ENCODE measurements around the gene GABRD.

The GABRD gene

GRCh38 chr1:2072109-2072806 lies 53.1 kb downstream of the GABRD start:
- no peak for FAIRE-seq
- no peak for DNase-seq (ENCODE audit: insufficient read length, low spot score)

- FAIRE-seq, result no peak
Observed at GRCh38 chr1:2072891-2073290, 53.7 kb downstream of the GABRD start.

DNA sequence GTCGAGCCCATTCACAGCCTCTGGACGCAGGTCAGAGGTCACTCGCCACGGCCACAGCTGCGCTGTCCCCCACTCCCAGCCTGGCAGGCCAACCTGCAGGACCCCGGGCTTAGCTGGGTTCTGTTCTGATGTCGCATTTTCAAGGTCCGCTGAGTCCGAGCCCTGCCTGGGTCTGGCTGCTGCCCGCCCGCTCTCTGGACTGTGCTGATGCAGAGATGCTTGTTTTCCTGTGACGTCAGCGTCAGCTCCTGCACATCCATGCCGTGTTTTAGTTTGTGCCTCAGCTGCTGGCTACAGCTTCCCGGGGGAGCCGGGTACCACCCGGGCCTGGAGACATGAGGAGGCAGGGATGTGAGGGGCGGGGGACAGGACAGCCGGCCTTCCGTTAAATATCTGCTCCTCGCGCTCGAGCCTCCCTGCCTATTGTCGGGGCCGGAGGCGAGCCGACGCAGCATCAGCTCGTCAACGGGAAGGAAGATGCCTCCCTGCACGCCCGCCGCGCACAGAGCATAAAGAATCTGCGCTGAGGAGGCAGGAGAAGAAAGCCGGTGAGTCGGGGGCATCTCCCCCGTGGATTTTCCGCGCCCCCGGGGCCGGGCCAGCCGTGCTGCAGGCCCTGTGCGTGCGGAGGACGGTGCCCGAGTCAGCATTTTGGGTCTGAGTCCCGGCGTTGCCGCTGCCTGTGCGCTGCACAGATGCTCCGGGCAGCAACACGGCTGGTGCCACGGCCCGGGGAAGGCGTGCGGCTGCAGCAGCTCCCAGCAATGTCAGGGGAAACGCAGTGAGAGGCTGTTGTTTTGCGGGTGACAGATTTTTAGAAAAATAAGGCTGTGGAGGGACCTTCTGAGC lies 54.5 kb downstream of the GABRD start:
- DNase-seq (ENCODE audit: insufficient read length, low spot score), result no peak
- FAIRE-seq, result no peak

More at GRCh38 chr1:2072891-2073290, 53.7 kb downstream of the GABRD start:
- no peak for DNase-seq (ENCODE audit: insufficient read length, low spot score)

GRCh38 chr1:2074396-2074795 lies 55.3 kb downstream of the GABRD start:
- FAIRE-seq, result no peak

DNA sequence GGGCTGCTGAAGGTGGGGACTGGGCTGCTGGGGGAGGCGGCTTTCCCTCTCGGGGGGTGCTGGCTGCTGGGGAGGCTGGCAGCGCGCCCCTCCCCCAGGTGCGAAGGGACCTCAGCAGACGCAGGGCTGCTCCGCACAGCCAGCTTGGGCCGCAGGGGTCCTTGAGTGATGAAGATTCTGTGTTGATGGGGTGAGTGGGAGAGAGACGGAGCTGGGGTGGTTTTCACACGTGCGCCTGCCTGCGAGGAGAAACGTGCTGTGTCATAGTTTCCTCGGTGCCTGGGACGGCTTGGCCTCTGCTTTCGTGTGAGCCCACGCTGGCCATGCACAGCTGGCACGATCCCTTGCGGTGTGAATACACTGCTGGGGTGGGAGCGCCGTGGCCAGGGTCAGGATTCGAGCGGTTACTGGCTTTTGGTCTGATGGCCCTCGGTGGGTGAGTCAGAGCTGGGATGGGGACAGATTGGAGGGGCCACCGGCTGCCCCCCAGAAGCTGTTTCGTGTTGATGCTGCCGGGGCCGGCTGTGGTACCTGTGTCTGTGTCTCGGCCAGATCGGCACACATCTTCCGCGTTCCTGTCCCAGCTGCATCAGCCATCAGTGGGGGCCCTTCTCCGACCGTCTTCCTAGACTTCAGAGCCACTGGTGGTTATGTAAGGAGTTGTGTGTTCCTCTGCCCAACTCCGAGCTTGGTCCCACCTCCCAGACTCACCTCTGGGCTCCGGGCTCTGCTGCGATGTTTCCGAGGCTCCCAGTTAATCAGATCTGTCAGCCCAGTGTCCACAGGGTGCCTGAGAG lies 56.0 kb downstream of the GABRD start:
- DNase-seq (ENCODE audit: insufficient read length, low spot score) (no peak), FAIRE-seq (no peak)

More at GRCh38 chr1:2074396-2074795, 55.3 kb downstream of the GABRD start:
- DNase-seq (ENCODE audit: insufficient read length, low spot score), result no peak

- no peak for FAIRE-seq
- DNase-seq (ENCODE audit: insufficient read length, low spot score), result no peak
Observed at GRCh38 chr1:2076826-2077225, 57.7 kb downstream of the GABRD start.

DNA sequence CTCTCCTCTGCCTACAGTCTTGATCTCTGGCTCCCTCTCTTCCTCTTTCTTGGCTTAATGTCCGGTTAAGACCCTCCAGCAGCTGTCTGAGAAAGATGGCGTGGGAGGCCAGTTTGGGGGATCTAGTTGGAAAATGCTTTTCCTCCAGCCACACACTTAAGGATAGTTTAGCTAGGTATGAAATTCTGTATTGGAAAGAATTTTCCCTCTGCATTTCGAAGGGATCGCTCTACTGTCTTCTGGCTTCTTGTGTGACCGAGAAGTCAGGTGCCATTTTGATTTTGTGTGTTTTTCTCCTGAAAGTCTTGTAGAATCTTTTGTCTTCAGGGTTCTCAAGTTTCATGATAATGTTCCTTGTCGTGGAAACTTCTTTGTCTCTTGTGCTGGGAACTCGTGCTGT lies 59.0 kb downstream of the GABRD start:
- FAIRE-seq, result no peak

DNA sequence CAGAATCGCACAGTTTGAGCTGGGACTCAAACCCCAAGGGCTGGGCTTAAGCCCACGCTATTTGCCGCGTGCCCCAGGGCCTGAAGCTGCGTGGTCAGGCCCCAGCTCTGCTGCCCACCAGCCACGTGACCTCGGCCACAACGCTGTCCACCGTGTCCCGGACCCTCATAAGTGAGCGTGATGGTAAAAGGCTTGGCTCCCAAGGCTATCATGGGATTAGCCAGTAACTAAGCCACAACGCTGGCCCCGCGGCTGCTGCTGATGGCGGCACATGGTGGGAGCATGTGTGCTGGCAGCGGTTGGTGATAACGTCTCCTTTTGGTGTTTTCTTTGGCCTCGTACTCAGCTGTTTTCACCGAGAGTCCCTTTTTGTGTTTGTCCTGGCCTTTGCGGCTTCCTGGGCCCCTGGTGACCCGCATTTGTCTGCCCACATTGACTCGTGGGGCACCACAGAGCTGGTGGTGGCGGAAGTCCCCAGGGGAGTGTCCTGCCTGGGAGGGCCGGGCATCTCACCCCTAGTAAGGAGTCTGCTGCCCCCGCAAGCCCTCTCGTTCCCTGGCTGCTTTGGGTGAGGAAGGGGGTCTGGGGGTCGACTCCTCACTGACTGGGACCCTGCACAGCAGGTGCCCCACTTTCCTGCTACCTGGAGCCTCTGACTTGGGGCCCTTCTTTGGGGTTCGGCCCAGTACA lies 60.4 kb downstream of the GABRD start:
- FAIRE-seq (no peak), DNase-seq (ENCODE audit: insufficient read length, low spot score) (no peak)

More for the DNA sequence above, 59.0 kb downstream of the GABRD start:
- no peak for DNase-seq (ENCODE audit: insufficient read length, low spot score)

DNA sequence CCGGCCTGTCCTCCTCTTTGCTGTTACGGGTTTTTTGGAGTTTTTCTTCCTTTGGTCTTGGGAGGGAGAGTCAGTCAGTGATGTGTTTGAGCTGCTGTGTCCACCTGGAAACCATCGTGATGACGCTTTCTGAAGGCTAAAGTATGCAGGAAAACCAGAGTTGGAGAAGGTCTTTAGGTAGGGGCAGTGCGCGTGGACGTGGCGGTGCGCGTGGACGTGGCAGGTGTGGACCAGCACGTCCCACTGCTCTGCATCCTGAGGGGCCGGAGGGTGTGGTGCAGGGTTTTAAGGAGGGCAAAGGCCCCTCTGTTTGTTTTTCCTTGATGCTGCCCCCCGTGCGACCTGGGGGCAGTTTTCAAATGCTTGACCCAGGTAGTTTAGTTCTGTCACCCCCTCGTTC lies 61.0 kb downstream of the GABRD start:
- no peak for DNase-seq (ENCODE audit: insufficient read length, low spot score)
- no peak for FAIRE-seq
